H1 (cell line): Measurements from ENCODE around the gene AGAP3. TPM values are rescaled to one million over a fixed set of nuclear protein-coding genes. Genes with fewer than 3 reads are reported as not detected.

ENCODE experiments used
- ASH2L ChIP-seq: fragments of 200-600, 300-600 bp; sonication (generic); IDR thresholded peaks from one replicate; pipeline ENCODE4 v1.7.1; 2017; ENCODE audit warnings: low read length
- CBX5 ChIP-seq: fragments of 300-800, 300-1000 bp; sonication (generic); IDR thresholded peaks from 2 replicates; pipeline ENCODE4 v1.7.1; 2016; ENCODE audit warnings: antibody characterized with exemption, low read length, low read depth
- CHD2 ChIP-seq: IDR thresholded peaks from 2 replicates; pipeline ENCODE4 v1.6.1; 2012; ENCODE audit warnings: low read length, improper control_type of control experiment
- CTBP2 ChIP-seq: IDR thresholded peaks from 2 replicates; pipeline ENCODE4 v1.7.0; 2011; ENCODE audit warnings: borderline replicate concordance, mild to moderate bottlenecking, moderate library complexity, mixed read lengths, low read length; ENCODE audit not compliant: insufficient read depth, insufficient read length
- KDM1A ChIP-seq: fragments of 200-600, 300-600 bp; sonication (generic); IDR thresholded peaks from 2 replicates; pipeline ENCODE4 v1.7.1; 2016; ENCODE audit warnings: mild to moderate bottlenecking, low read length, borderline replicate concordance
- polyA plus RNA-seq, 7 experiments: library from polyadenylated mRNA; depleted of rRNA in 3 of 7; stranded (reverse) in 5 of 7; unstranded in 2 of 7; fragments of >200 nt in 5 of 7; fragments of 200-250 nt in 2 of 7; gene quantifications; 1 replicate in 5 of 7; 2 replicates in 1 of 7; 4 replicates in 1 of 7; pipeline versions ENCODE4 v1.2.1 to v1.2.3, GENCODE V29; 2011 to 2013; ENCODE audit warnings: missing spikeins in 2 of 7, mixed read lengths in 2 of 7
- total RNA-seq: library from RNA; stranded (reverse); fragmentation: NEBNext Ultra II Directional; extraction: Animal tissue kit (Norgen Biotek cat#: 25700); gene quantifications from 2 replicates; pipeline ENCODE4 v1.2.1, GENCODE V29; 2021
- TF ChIP-seq, protein P1 (sequence below): fragments of 300-600 bp; sonication (generic); IDR thresholded peaks from 2 replicates; pipeline ENCODE4 v1.7.1; 2012; ENCODE audit warnings: low read length, moderate library complexity, mild to moderate bottlenecking, inconsistent platforms; ENCODE audit not compliant: insufficient replicate concordance

The AGAP3 gene
- total and polyA plus RNA-seq, 2 of the 8 experiments (the other 6 are each of a cell fraction or from before 2014, with no cell fraction given): 66.4 to 120 TPM

DNA sequence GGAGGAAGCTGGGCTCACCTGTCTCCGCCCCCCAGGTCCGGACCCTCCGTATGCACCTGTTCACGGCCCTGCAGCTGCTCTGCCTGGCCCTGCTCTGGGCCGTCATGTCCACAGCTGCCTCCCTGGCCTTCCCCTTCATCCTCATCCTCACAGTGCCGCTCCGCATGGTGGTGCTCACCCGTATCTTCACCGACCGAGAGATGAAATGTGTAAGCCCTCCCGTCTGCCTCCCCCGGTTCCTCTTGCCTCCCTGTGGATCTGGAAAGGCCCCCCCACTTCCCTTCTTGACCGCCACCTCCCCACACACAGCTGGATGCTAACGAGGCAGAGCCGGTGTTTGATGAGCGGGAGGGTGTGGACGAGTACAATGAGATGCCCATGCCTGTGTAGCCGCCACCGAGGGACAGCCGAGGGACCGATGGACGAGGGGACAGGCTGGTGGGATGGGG, 10.3 kb upstream of the AGAP3 start (continued):
- TF ChIP-seq, protein P1, sequence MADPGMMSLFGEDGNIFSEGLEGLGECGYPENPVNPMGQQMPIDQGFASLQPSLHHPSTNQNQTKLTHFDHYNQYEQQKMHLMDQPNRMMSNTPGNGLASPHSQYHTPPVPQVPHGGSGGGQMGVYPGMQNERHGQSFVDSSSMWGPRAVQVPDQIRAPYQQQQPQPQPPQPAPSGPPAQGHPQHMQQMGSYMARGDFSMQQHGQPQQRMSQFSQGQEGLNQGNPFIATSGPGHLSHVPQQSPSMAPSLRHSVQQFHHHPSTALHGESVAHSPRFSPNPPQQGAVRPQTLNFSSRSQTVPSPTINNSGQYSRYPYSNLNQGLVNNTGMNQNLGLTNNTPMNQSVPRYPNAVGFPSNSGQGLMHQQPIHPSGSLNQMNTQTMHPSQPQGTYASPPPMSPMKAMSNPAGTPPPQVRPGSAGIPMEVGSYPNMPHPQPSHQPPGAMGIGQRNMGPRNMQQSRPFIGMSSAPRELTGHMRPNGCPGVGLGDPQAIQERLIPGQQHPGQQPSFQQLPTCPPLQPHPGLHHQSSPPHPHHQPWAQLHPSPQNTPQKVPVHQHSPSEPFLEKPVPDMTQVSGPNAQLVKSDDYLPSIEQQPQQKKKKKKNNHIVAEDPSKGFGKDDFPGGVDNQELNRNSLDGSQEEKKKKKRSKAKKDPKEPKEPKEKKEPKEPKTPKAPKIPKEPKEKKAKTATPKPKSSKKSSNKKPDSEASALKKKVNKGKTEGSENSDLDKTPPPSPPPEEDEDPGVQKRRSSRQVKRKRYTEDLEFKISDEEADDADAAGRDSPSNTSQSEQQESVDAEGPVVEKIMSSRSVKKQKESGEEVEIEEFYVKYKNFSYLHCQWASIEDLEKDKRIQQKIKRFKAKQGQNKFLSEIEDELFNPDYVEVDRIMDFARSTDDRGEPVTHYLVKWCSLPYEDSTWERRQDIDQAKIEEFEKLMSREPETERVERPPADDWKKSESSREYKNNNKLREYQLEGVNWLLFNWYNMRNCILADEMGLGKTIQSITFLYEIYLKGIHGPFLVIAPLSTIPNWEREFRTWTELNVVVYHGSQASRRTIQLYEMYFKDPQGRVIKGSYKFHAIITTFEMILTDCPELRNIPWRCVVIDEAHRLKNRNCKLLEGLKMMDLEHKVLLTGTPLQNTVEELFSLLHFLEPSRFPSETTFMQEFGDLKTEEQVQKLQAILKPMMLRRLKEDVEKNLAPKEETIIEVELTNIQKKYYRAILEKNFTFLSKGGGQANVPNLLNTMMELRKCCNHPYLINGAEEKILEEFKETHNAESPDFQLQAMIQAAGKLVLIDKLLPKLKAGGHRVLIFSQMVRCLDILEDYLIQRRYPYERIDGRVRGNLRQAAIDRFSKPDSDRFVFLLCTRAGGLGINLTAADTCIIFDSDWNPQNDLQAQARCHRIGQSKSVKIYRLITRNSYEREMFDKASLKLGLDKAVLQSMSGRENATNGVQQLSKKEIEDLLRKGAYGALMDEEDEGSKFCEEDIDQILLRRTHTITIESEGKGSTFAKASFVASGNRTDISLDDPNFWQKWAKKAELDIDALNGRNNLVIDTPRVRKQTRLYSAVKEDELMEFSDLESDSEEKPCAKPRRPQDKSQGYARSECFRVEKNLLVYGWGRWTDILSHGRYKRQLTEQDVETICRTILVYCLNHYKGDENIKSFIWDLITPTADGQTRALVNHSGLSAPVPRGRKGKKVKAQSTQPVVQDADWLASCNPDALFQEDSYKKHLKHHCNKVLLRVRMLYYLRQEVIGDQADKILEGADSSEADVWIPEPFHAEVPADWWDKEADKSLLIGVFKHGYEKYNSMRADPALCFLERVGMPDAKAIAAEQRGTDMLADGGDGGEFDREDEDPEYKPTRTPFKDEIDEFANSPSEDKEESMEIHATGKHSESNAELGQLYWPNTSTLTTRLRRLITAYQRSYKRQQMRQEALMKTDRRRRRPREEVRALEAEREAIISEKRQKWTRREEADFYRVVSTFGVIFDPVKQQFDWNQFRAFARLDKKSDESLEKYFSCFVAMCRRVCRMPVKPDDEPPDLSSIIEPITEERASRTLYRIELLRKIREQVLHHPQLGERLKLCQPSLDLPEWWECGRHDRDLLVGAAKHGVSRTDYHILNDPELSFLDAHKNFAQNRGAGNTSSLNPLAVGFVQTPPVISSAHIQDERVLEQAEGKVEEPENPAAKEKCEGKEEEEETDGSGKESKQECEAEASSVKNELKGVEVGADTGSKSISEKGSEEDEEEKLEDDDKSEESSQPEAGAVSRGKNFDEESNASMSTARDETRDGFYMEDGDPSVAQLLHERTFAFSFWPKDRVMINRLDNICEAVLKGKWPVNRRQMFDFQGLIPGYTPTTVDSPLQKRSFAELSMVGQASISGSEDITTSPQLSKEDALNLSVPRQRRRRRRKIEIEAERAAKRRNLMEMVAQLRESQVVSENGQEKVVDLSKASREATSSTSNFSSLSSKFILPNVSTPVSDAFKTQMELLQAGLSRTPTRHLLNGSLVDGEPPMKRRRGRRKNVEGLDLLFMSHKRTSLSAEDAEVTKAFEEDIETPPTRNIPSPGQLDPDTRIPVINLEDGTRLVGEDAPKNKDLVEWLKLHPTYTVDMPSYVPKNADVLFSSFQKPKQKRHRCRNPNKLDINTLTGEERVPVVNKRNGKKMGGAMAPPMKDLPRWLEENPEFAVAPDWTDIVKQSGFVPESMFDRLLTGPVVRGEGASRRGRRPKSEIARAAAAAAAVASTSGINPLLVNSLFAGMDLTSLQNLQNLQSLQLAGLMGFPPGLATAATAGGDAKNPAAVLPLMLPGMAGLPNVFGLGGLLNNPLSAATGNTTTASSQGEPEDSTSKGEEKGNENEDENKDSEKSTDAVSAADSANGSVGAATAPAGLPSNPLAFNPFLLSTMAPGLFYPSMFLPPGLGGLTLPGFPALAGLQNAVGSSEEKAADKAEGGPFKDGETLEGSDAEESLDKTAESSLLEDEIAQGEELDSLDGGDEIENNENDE: no peak
- TF ChIP-seq KDM1A (no peak), CBX5 (no peak), CTBP2 (no peak), CHD2 (no peak), ASH2L (no peak)
